ENCODE data around the gene NCEH1.

DNA sequence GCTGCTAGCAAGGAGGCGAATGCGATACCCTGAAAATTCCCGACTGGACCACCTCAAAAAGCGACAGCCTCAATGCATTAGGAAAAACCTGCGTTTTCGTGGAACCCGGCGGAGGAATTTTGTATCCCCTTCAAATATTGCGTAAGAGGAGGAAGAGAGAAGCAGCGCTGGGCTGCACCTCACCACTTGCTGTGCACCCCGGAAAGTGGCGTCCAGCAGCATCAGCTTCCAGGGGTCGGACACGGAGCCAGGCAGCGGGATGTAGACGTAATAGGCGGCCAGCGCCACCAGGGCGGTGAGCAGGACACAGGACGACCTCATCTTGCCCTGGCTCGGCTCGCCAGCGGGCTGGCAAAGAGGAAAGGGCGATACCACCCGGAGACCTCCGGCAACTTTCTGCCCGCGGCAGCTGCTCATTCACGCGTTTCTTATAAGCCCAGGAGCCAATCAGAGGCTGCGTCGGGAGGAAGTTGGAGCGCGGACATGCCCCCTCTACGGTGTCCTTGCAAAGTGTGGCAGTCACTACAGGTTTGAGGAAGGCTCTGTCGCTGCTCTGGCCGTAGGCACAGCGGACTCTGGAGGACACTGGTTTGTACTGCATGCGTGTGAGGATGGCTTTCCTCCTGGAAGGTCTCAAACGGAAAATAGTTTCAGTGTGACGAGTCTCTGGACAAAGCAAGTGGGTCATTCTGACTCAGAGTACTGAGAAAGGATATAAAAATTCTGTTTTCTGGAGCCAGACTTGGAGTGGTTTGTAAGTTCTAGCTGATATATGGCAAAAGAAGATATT, at the start of gene NCEH1:
- TF ChIP-seq, protein P1, sequence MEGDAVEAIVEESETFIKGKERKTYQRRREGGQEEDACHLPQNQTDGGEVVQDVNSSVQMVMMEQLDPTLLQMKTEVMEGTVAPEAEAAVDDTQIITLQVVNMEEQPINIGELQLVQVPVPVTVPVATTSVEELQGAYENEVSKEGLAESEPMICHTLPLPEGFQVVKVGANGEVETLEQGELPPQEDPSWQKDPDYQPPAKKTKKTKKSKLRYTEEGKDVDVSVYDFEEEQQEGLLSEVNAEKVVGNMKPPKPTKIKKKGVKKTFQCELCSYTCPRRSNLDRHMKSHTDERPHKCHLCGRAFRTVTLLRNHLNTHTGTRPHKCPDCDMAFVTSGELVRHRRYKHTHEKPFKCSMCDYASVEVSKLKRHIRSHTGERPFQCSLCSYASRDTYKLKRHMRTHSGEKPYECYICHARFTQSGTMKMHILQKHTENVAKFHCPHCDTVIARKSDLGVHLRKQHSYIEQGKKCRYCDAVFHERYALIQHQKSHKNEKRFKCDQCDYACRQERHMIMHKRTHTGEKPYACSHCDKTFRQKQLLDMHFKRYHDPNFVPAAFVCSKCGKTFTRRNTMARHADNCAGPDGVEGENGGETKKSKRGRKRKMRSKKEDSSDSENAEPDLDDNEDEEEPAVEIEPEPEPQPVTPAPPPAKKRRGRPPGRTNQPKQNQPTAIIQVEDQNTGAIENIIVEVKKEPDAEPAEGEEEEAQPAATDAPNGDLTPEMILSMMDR (IDR thresholded peaks at IDR 0.05; ENCODE audit: low read depth, low read length, missing input control) = peak; percentile 88
- TF ChIP-seq RAD21 (IDR thresholded peaks at IDR 0.05) = peak; percentile 84 to 90
- peak in 1 of 2 donors; percentile 84 for TF ChIP-seq GABPA (IDR thresholded peaks at IDR 0.05 in 1 of 2, conservative IDR thresholded peaks at IDR 0.05 in 1 of 2)
- peak; percentile 92 for TF ChIP-seq TAF1 (conservative IDR thresholded peaks at IDR 0.05)
- no peak for TF ChIP-seq ATF3 (IDR thresholded peaks at IDR 0.05)
- peak; percentile 87 for TF ChIP-seq REST (IDR thresholded peaks at IDR 0.05)
- no peak for TF ChIP-seq HNF4G (IDR thresholded peaks at IDR 0.05)
- peak; percentile 57 to 73 for TF ChIP-seq RXRA (IDR thresholded peaks at IDR 0.05)

Data from liver (tissue), 3 donors.